ENCODE data around the gene MAP7. TPM values are rescaled to one million over a fixed set of nuclear protein-coding genes. Genes with fewer than 3 reads are reported as not detected.
A peak's percentile ranks its signal among the peaks of the same experiment; 100 is the strongest.

MAP7 gene
- polyA plus RNA-seq, 6 donors from 2014 or later, result 0.19 to 0.71 (median 0.32) TPM; not detected in 2

DNA sequence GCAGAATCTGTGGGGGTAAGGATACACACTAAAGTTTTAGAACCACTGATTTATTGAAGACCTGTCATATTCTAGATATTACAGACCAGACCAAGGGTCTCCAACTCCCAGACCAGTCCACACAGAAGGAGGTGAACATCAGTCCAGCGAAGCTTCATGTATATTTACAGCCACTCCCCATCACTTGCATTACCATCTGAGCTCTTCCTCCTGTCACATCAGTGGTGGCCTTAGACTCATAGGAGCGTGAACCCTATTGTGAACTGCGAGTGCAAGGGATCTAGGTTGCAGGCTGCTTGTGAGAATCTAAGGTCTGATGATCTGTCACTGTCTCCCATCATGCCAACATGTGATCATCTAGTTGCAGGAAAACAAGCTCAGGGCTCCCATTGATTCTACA, 255.6 kb downstream of the MAP7 start:
- H3K36me3 Mint-ChIP-seq, result no peaks in the 10 kb centered on the region
- ATAC-seq (ENCODE audit: low read depth in 2 of 2) (no peak), DNase-seq (no peak)
- H3K27me3 Mint-ChIP-seq, result peaks cover 0 to 5% (median 0%) of the 10 kb centered on the region in 3 donors
- H3K4me3 Mint-ChIP-seq, result peak overlapping the region in 1 of 8 donors; percentile 16
- H3K27ac Mint-ChIP-seq, result no peak overlapping the region
- H3K4me1 Mint-ChIP-seq, result peaks cover 7 to 11% (median 10%) of the 10 kb centered on the region in 3 donors
- no peaks in the 10 kb centered on the region for H3K9me3 Mint-ChIP-seq

Other genes with a start within 250 kb of the MAP7 start
- 10 to 100 TPM in 3 of 6 donors, 1 to 10 TPM in 3; 5.8 to 15.5 (median 10.1) TPM for gene MAP3K5, start 242.1 kb upstream of the MAP7 start, polyA plus RNA-seq (ENCODE audit: low read depth in 6 of 6)

Data from naive B cell (primary cell).